Ishikawa (cell line): ENCODE data around the gene E2F1.

Source experiments
- CREB1 ChIP-seq: IDR thresholded peaks from 2 replicates; pipeline ENCODE4 v1.6.1; 2012; ENCODE audit warnings: low read depth
- EGR1 ChIP-seq: IDR thresholded peaks from 2 replicates; pipeline ENCODE4 v1.6.1; 2012
- EP300 ChIP-seq: IDR thresholded peaks from 2 replicates; pipeline ENCODE4 v1.6.1; 2012; ENCODE audit warnings: borderline replicate concordance
- NFIC ChIP-seq: IDR thresholded peaks from 2 replicates; pipeline ENCODE4 v1.6.1; 2012
- RAD21 ChIP-seq: IDR thresholded peaks from 2 replicates; pipeline ENCODE4 v1.6.1; 2012; ENCODE audit warnings: low read depth
- REST ChIP-seq: IDR thresholded peaks from 2 replicates; pipeline ENCODE4 v1.6.1; 2012; ENCODE audit warnings: low read depth, mild to moderate bottlenecking
- TEAD4 ChIP-seq: IDR thresholded peaks from 2 replicates; pipeline ENCODE4 v1.6.1; 2012
- YY1 ChIP-seq: IDR thresholded peaks from 2 replicates; pipeline ENCODE4 v1.6.1; 2012; ENCODE audit warnings: low read depth
- ZBTB7A ChIP-seq: IDR thresholded peaks from 2 replicates; pipeline ENCODE4 v1.6.1; 2012; ENCODE audit warnings: low read depth

GRCh38 chr20:33719989-33720709 lies 34.0 kb upstream of the E2F1 start, which contains the start of gene PXMP4:
- TF ChIP-seq CREB1 (peak; percentile 38; the same call in 1 of the 2 replicates), RAD21 (no peak), EP300 (no peak), ZBTB7A (no peak; the same call in 1 of the 2 replicates), REST (no peak), YY1 (peak; percentile 56), NFIC (no peak), EGR1 (no peak), TEAD4 (no peak)
